HG02943 (cell line): ENCODE measurements around the gene BMP2.
A peak's percentile ranks its signal among the peaks of the same experiment; 100 is the strongest.

Source experiments
- ATAC-seq: cut with Tn5 transposase; IDR thresholded peaks from one replicate; pipeline ENCODE4 v1.9.1; 2021; ENCODE audit warnings: mild to moderate bottlenecking, low read depth, moderate library complexity; ENCODE audit not compliant: unreplicated experiment

BMP2 gene

GRCh38 chr20:6828794-6829423 lies 61.4 kb downstream of the BMP2 start:
- peak; percentile 86 for ATAC-seq

- no peak for ATAC-seq
These were observed 62.1 kb downstream of the BMP2 start for GRCh38 chr20:6829510-6830116.
